ENCODE results near the gene NUP160. TPM values are rescaled to one million over a fixed set of nuclear protein-coding genes. Genes with fewer than 3 reads are reported as not detected.
A peak's percentile ranks its signal among the peaks of the same experiment; 100 is the strongest.
"Not testable (repeated sequence)": the region's sequence is repeated elsewhere in the genome, so short reads cannot be mapped to it uniquely, and the experiment has no call there.

The NUP160 gene
- total RNA-seq, 1 donor from 2014 or later = 82.7 TPM

GRCh38 chr11:47819743-47820142, 28.4 kb downstream of the NUP160 start:
- DNase-seq (ENCODE audit: low spot score, unreplicated experiment) = no peak
- no peaks in the 10 kb centered on the region for H3K27me3 Mint-ChIP-seq
- H3K4me3 Mint-ChIP-seq (ENCODE audit: low read depth) = no peak overlapping the region
- peak overlapping the region; percentile 50 for H3K27ac Mint-ChIP-seq
- peaks cover 4% of the 10 kb centered on the region for H3K9me3 Mint-ChIP-seq (ENCODE audit: low read depth)
- TF ChIP-seq CTCF (IDR thresholded peaks at IDR 0.05; ENCODE audit: unreplicated experiment) = no peak
- no peaks in the 10 kb centered on the region for H3K4me1 Mint-ChIP-seq (ENCODE audit: low read depth)
- peaks cover 33% of the 10 kb centered on the region for H3K36me3 Mint-ChIP-seq (ENCODE audit: insufficient read depth)

GRCh38 chr11:47800759-47801158, 47.4 kb downstream of the NUP160 start:
- H3K4me3 Mint-ChIP-seq (ENCODE audit: low read depth) = no peak overlapping the region
- no peaks in the 10 kb centered on the region for H3K9me3 Mint-ChIP-seq (ENCODE audit: low read depth)
- no peaks in the 10 kb centered on the region for H3K4me1 Mint-ChIP-seq (ENCODE audit: low read depth)
- peaks cover 17% of the 10 kb centered on the region for H3K36me3 Mint-ChIP-seq (ENCODE audit: insufficient read depth)
- no peak overlapping the region for H3K27ac Mint-ChIP-seq
- no peaks in the 10 kb centered on the region for H3K27me3 Mint-ChIP-seq
- no peak for TF ChIP-seq CTCF (IDR thresholded peaks at IDR 0.05; ENCODE audit: unreplicated experiment)
- DNase-seq (ENCODE audit: low spot score, unreplicated experiment) = no peak

GRCh38 chr11:47797633-47798032, 50.5 kb downstream of the NUP160 start:
- H3K27me3 Mint-ChIP-seq = no peaks in the 10 kb centered on the region
- no peak overlapping the region for H3K4me3 Mint-ChIP-seq (ENCODE audit: low read depth)
- DNase-seq (ENCODE audit: low spot score, unreplicated experiment) = no peak
- H3K27ac Mint-ChIP-seq = no peak overlapping the region
- no peaks in the 10 kb centered on the region for H3K4me1 Mint-ChIP-seq (ENCODE audit: low read depth)
- TF ChIP-seq CTCF (IDR thresholded peaks at IDR 0.05; ENCODE audit: unreplicated experiment) = no peak
- H3K9me3 Mint-ChIP-seq (ENCODE audit: low read depth) = no peaks in the 10 kb centered on the region
- peaks cover 18% of the 10 kb centered on the region for H3K36me3 Mint-ChIP-seq (ENCODE audit: insufficient read depth)

DNA sequence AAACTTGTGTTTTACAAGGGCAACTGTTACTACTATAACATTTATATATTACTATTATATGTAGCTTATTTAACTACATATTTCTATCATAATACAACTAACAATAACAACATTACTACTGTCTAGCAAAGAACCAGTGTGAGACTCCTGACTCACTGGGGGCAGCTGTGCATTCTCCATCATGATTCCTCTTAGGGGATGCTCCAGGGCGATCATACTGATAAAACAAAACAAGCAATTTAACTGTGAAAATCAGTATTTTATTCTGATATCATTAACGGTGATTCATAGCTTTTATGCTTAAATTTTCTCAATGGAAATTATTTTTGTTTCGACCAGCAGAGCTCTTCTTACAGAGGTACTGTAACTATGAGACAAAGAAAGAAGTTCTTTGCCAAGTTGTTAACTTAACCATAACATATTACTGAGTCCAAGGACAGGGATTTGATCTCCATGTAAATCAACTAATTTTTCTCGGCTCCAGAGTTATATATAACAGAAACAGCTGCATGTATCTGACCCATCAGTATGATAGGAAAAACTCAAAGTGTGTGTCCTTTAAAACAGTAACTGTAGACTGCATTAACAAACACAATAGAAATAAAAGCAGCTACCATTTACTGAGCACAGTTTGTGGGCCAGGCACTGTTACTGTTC, 56.2 kb downstream of the NUP160 start:
- H3K27me3 Mint-ChIP-seq = no peaks in the 10 kb centered on the region
- no peak overlapping the region for H3K27ac Mint-ChIP-seq
- peaks cover 26% of the 10 kb centered on the region for H3K36me3 Mint-ChIP-seq (ENCODE audit: insufficient read depth)
- TF ChIP-seq CTCF (IDR thresholded peaks at IDR 0.05; ENCODE audit: unreplicated experiment) = no peak
- no peak for DNase-seq (ENCODE audit: low spot score, unreplicated experiment)
- no peaks in the 10 kb centered on the region for H3K4me1 Mint-ChIP-seq (ENCODE audit: low read depth)
- no peak overlapping the region for H3K4me3 Mint-ChIP-seq (ENCODE audit: low read depth)
- H3K9me3 Mint-ChIP-seq (ENCODE audit: low read depth) = no peaks in the 10 kb centered on the region

- H3K4me1 Mint-ChIP-seq (ENCODE audit: low read depth); H3K9me3 Mint-ChIP-seq (ENCODE audit: low read depth); DNase-seq (ENCODE audit: low spot score, unreplicated experiment); H3K4me3 Mint-ChIP-seq (ENCODE audit: low read depth); H3K27ac Mint-ChIP-seq; H3K27me3 Mint-ChIP-seq: not testable (repeated sequence)
- peaks cover 34% of the 10 kb centered on the region for H3K36me3 Mint-ChIP-seq (ENCODE audit: insufficient read depth)
Measured at GRCh38 chr11:47790017-47790416, 58.1 kb downstream of the NUP160 start.

- Mint-ChIP-seq H3K27me3 (no peaks in the 10 kb centered on the region), H3K36me3 (ENCODE audit: insufficient read depth) (peaks cover 35% of the 10 kb centered on the region)
- no peak for TF ChIP-seq CTCF (IDR thresholded peaks at IDR 0.05; ENCODE audit: unreplicated experiment)
Measured at GRCh38 chr11:47788181-47788580, 60.0 kb downstream of the NUP160 start.

More at GRCh38 chr11:47788181-47788580, 60.0 kb downstream of the NUP160 start:
- Mint-ChIP-seq H3K4me3 (ENCODE audit: low read depth) (no peak overlapping the region), H3K4me1 (ENCODE audit: low read depth) (no peaks in the 10 kb centered on the region), H3K27ac (no peak overlapping the region), H3K9me3 (ENCODE audit: low read depth) (no peaks in the 10 kb centered on the region)
- DNase-seq (ENCODE audit: low spot score, unreplicated experiment) = no peak

All from progenitor cell of endocrine pancreas (in vitro differentiated cells).